GM23248 (cell line): ENCODE data around the gene DLG2. TPM values are rescaled to one million over a fixed set of nuclear protein-coding genes. Genes with fewer than 3 reads are reported as not detected.
"Not testable (repeated sequence)": the region's sequence is repeated elsewhere in the genome, so short reads cannot be mapped to it uniquely, and the experiment has no call there.

Experiments used
- DNase-seq: peaks from one replicate; pipeline ENCODE4 v3.0.0-alpha.2; 2015
- H2AFZ ChIP-seq: fragments of 200-600 bp; sonication (generic); 2 replicates; pipeline ENCODE4 v1.6.1; 2016; ENCODE audit warnings: antibody characterized with exemption
- H3F3A ChIP-seq: fragments of 200-600 bp; sonication (generic); 2 replicates; pipeline ENCODE4 v1.6.1; 2016; ENCODE audit warnings: mild to moderate bottlenecking, antibody characterized with exemption, mixed run types; ENCODE audit not compliant: insufficient read depth
- H3K27ac ChIP-seq: fragments of 200-600 bp; sonication (generic); 2 replicates; pipeline ENCODE4 v1.5.1; 2016; ENCODE audit warnings: mild to moderate bottlenecking
- H3K27me3 ChIP-seq: fragments of 200-600 bp; sonication (generic); replicated peaks from 2 replicates; pipeline ENCODE4 v1.6.1; 2016; ENCODE audit warnings: mild to moderate bottlenecking; ENCODE audit not compliant: insufficient read depth
- H3K36me3 ChIP-seq: fragments of 200-600 bp; sonication (generic); 2 replicates; pipeline ENCODE4 v1.6.1; 2016; ENCODE audit warnings: low read depth, mild to moderate bottlenecking
- H3K4me1 ChIP-seq: fragments of 200-600 bp; sonication (generic); 2 replicates; pipeline ENCODE4 v1.6.1; 2016; ENCODE audit warnings: mild to moderate bottlenecking; ENCODE audit not compliant: insufficient read depth
- H3K4me2 ChIP-seq: fragments of 200-600 bp; sonication (generic); one replicate; pipeline ENCODE4 v1.6.1; 2016; ENCODE audit warnings: mild to moderate bottlenecking; ENCODE audit not compliant: unreplicated experiment
- H3K4me3 ChIP-seq: fragments of 200-600 bp; sonication (generic); 2 replicates; pipeline ENCODE4 v1.5.1; 2016; ENCODE audit warnings: mild to moderate bottlenecking
- H3K79me2 ChIP-seq: fragments of 200-600 bp; sonication (generic); 2 replicates; pipeline ENCODE4 v1.6.1; 2016; ENCODE audit warnings: mild to moderate bottlenecking; ENCODE audit not compliant: insufficient read depth
- H3K9ac ChIP-seq: fragments of 200-600 bp; sonication (generic); 2 replicates; pipeline ENCODE4 v1.6.1; 2016; ENCODE audit warnings: mild to moderate bottlenecking
- H3K9me2 ChIP-seq: fragments of 200-600 bp; sonication (generic); 2 replicates; pipeline ENCODE4 v1.6.1; 2016; ENCODE audit warnings: mixed run types, mild to moderate bottlenecking, moderate library complexity; ENCODE audit not compliant: insufficient read depth
- H3K9me3 ChIP-seq: fragments of 200-600 bp; sonication (generic); one replicate; pipeline ENCODE4 v1.6.1; 2017; ENCODE audit warnings: low read depth
- H4K20me1 ChIP-seq: fragments of 200-600 bp; sonication (generic); 2 replicates; pipeline ENCODE4 v1.6.0; 2016; ENCODE audit not compliant: insufficient read depth
- EZH2 ChIP-seq: fragments of 200-600 bp; sonication (generic); IDR thresholded peaks from 2 replicates; pipeline ENCODE4 v1.6.1; 2018; ENCODE audit warnings: antibody characterized with exemption, mild to moderate bottlenecking; ENCODE audit not compliant: insufficient read depth, poor library complexity, severe bottlenecking
- EZH2phosphoT487 ChIP-seq: fragments of 200-600 bp; sonication (generic); IDR thresholded peaks from 2 replicates; pipeline ENCODE4 v1.6.1; 2018; ENCODE audit warnings: antibody characterized with exemption, moderate library complexity, mild to moderate bottlenecking, low read depth; ENCODE audit not compliant: insufficient read depth
- WGBS, 2 experiments: methylation state at CpG; one replicate each; pipeline ENCODE4 v1.1.6; 2015 to 2017; ENCODE audit warnings: low lambda C conversion rate in 2 of 2, low coverage in 1 of 2; ENCODE audit errors: missing lambda C conversion rate in 2 of 2; 5-methylcytosine and 5-hydroxymethylcytosine counted together
- in situ Hi-C: fragments of 300-500 bp; cut with MboI; formaldehyde crosslinking; loops from 2 replicates; pipeline ENCODE4 v1.15.0; 2020
- polyA plus RNA-seq: library from polyadenylated mRNA; unstranded; fragments of >200 nt; fragmentation: Nextera tagmentation; extraction: Ambion mirVana; gene quantifications from 2 replicates; pipeline ENCODE4 v1.2.1, GENCODE V29; 2016
- total RNA-seq: library from RNA; depleted of rRNA; stranded (reverse); fragments of >200 nt; shearing (Covaris generic); gene quantifications from 2 replicates; pipeline ENCODE4 v1.2.3, GENCODE V29; 2014

DLG2 gene
- total and polyA plus RNA-seq, 2 experiments from 2014 or later: 1.1 to 1.7 TPM

- 64 to 66% methylated on average over 3 of the region's 3 CpGs for WGBS, 2 experiments
- in situ Hi-C loops: no loop called here
Measured at GRCh38 chr11:85247797-85248196, 379.3 kb downstream of the DLG2 start.

GRCh38 chr11:85238906-85239305 lies 388.2 kb downstream of the DLG2 start:
- Histone ChIP-seq H3K27ac (no peak overlapping the region), H3K27me3 (no peaks in the 10 kb centered on the region), H3K9me2 (no peaks in the 10 kb centered on the region), H3K4me3 (no peak overlapping the region), H3F3A (no peaks in the 10 kb centered on the region), H3K9ac (no peak overlapping the region), H3K36me3 (no peaks in the 10 kb centered on the region), H3K9me3 (no peaks in the 10 kb centered on the region), H3K4me2 (no peak overlapping the region), H3K4me1 (no peaks in the 10 kb centered on the region), H2AFZ (no peak overlapping the region), H3K79me2 (no peaks in the 10 kb centered on the region), H4K20me1 (no peaks in the 10 kb centered on the region)
- WGBS, 2 experiments: 32 to 60% methylated on average over 1 of the region's 1 CpG
- in situ Hi-C loops: no loop called here
- TF ChIP-seq EZH2: no peak
- no peak for TF ChIP-seq EZH2phosphoT487
- no peak for DNase-seq

More at GRCh38 chr11:85247797-85248196, 379.3 kb downstream of the DLG2 start:
- no peak for DNase-seq
- H3K4me3 ChIP-seq: no peak overlapping the region
- H3K27ac ChIP-seq: no peak overlapping the region
- no peaks in the 10 kb centered on the region for H3K79me2 ChIP-seq
- H3K9me3 ChIP-seq: no peaks in the 10 kb centered on the region
- H3K4me2 ChIP-seq: no peak overlapping the region
- H3K9me2 ChIP-seq: no peaks in the 10 kb centered on the region
- H2AFZ ChIP-seq: no peak overlapping the region
- no peaks in the 10 kb centered on the region for H3F3A ChIP-seq
- TF ChIP-seq EZH2 (no peak), EZH2phosphoT487 (no peak)
- no peaks in the 10 kb centered on the region for H3K36me3 ChIP-seq
- H3K4me1 ChIP-seq: no peaks in the 10 kb centered on the region
- H4K20me1 ChIP-seq: no peaks in the 10 kb centered on the region
- H3K27me3 ChIP-seq: no peaks in the 10 kb centered on the region
- H3K9ac ChIP-seq: no peak overlapping the region

- H2AFZ ChIP-seq, H3K4me3 ChIP-seq, H3K4me1 ChIP-seq, H3K27ac ChIP-seq, DNase-seq, H3F3A ChIP-seq, H3K4me2 ChIP-seq, H4K20me1 ChIP-seq, H3K36me3 ChIP-seq, H3K9ac ChIP-seq, H3K9me3 ChIP-seq, H3K9me2 ChIP-seq, H3K27me3 ChIP-seq, H3K79me2 ChIP-seq, in situ Hi-C loops: not testable (repeated sequence)
- 47 to 64% methylated on average over 2 of the region's 2 CpGs for WGBS, 2 experiments
Measured at GRCh38 chr11:85238038-85238437, 389.1 kb downstream of the DLG2 start.

GRCh38 chr11:85236211-85236610 lies 390.9 kb downstream of the DLG2 start:
- no peaks in the 10 kb centered on the region for H3K9me3 ChIP-seq
- no peak overlapping the region for H2AFZ ChIP-seq
- no peaks in the 10 kb centered on the region for H3K4me1 ChIP-seq
- no peak overlapping the region for H3K9ac ChIP-seq
- H3K9me2 ChIP-seq: no peaks in the 10 kb centered on the region
- in situ Hi-C loops: no loop called here
- no peaks in the 10 kb centered on the region for H3K36me3 ChIP-seq
- DNase-seq: no peak
- TF ChIP-seq EZH2phosphoT487: no peak
- TF ChIP-seq EZH2: no peak
- H3K27ac ChIP-seq: no peak overlapping the region
- no peak overlapping the region for H3K4me3 ChIP-seq
- H3K79me2 ChIP-seq: no peaks in the 10 kb centered on the region
- no peak overlapping the region for H3K4me2 ChIP-seq
- WGBS, 2 experiments: 28 to 31% methylated on average over 2 of the region's 2 CpGs
- no peaks in the 10 kb centered on the region for H3F3A ChIP-seq
- H3K27me3 ChIP-seq: no peaks in the 10 kb centered on the region
- H4K20me1 ChIP-seq: no peaks in the 10 kb centered on the region

GRCh38 chr11:85232559-85232958 lies 394.6 kb downstream of the DLG2 start:
- no peaks in the 10 kb centered on the region for H3K79me2 ChIP-seq
- no peaks in the 10 kb centered on the region for H3K9me2 ChIP-seq
- H3K9me3 ChIP-seq: no peaks in the 10 kb centered on the region
- H3F3A ChIP-seq: no peaks in the 10 kb centered on the region
- DNase-seq: no peak
- no peak overlapping the region for H3K4me3 ChIP-seq
- in situ Hi-C loops: no loop called here
- H3K27ac ChIP-seq: no peak overlapping the region
- H3K9ac ChIP-seq: no peak overlapping the region
- no peak overlapping the region for H3K4me2 ChIP-seq
- TF ChIP-seq EZH2 (no peak), EZH2phosphoT487 (no peak)
- H3K36me3 ChIP-seq: no peaks in the 10 kb centered on the region
- H4K20me1 ChIP-seq: no peaks in the 10 kb centered on the region
- WGBS, 2 experiments: 2 to 6% methylated on average over 2 of the region's 2 CpGs
- no peak overlapping the region for H2AFZ ChIP-seq
- no peaks in the 10 kb centered on the region for H3K4me1 ChIP-seq
- no peaks in the 10 kb centered on the region for H3K27me3 ChIP-seq
